ENCODE measurements around the gene SOAT2.

GRCh38 chr12:53161119-53161911 is 58.0 kb downstream of the SOAT2 start:
- TF ChIP-seq EZH2 (IDR thresholded peaks at IDR 0.05; ENCODE audit: insufficient read depth, poor library complexity, severe bottlenecking) (no peak), EZH2phosphoT487 (IDR thresholded peaks at IDR 0.05; ENCODE audit: insufficient read depth, low read depth) (no peak)

Data from GM23248 (cell line).